Brain microvascular endothelial cell (primary cell): ENCODE data around the gene TWIST2.
A peak's percentile ranks its signal among the peaks of the same experiment; 100 is the strongest.

Experiments used
- DNase-seq: peaks from one replicate; pipeline ENCODE4 v3.0.0-alpha.2; 2020
- H3K27ac ChIP-seq: fragments of 250-450 bp; sonication (Bioruptor Pico); 2 replicates; pipeline ENCODE4 v1.5.1; 2020; ENCODE audit warnings: mild to moderate bottlenecking, moderate library complexity
- H3K27me3 ChIP-seq: fragments of 250-450 bp; sonication (Bioruptor Pico); replicated peaks from 2 replicates; pipeline ENCODE4 v1.5.1; 2020; ENCODE audit warnings: mild to moderate bottlenecking
- H3K36me3 ChIP-seq: fragments of 250-450 bp; sonication (Bioruptor Pico); replicated peaks from 2 replicates; pipeline ENCODE4 v1.5.1; 2020; ENCODE audit warnings: mild to moderate bottlenecking
- H3K4me3 ChIP-seq: 2 replicates; pipeline ENCODE4 v1.5.1; 2011; ENCODE audit warnings: low read depth, mild to moderate bottlenecking, control low read depth, low read length, moderate library complexity
- CTCF ChIP-seq: IDR thresholded peaks from 2 replicates; pipeline ENCODE4 v1.5.1; 2011; ENCODE audit warnings: low read depth, mild to moderate bottlenecking, moderate library complexity, low read length, control low read depth, inconsistent platforms; ENCODE audit errors: missing control alignments
- in situ Hi-C: cut with HindIII; loops from 2 replicates; pipeline ENCODE4 v1.10.0; 2017; ENCODE audit warnings: low sequenced_read_pairs, low pct_ligation_motif_present

The TWIST2 gene

GRCh38 chr2:238929242-238930081 lies 81.6 kb downstream of the TWIST2 start:
- Histone ChIP-seq H3K36me3 (no peaks in the 10 kb centered on the region), H3K27ac (no peak overlapping the region), H3K27me3 (no peaks in the 10 kb centered on the region), H3K4me3 (no peak overlapping the region)
- in situ Hi-C loops = no loop called here
- no peak for TF ChIP-seq CTCF
- peak; percentile 37 for DNase-seq

GRCh38 chr2:238930216-238930615 lies 82.3 kb downstream of the TWIST2 start:
- TF ChIP-seq CTCF = no peak
- no peak overlapping the region for H3K27ac ChIP-seq
- no peaks in the 10 kb centered on the region for H3K27me3 ChIP-seq
- no peak overlapping the region for H3K4me3 ChIP-seq
- DNase-seq = no peak
- H3K36me3 ChIP-seq = no peaks in the 10 kb centered on the region
- in situ Hi-C loops = no loop called here

- Histone ChIP-seq H3K27me3 (no peaks in the 10 kb centered on the region), H3K27ac (no peak overlapping the region), H3K36me3 (no peaks in the 10 kb centered on the region), H3K4me3 (no peak overlapping the region)
- no peak for DNase-seq
- in situ Hi-C loops = no loop called here
- no peak for TF ChIP-seq CTCF
These were observed 88.5 kb downstream of the TWIST2 start for GRCh38 chr2:238936162-238937052.

GRCh38 chr2:238938003-238938400 lies 90.1 kb downstream of the TWIST2 start:
- H3K36me3 ChIP-seq = no peaks in the 10 kb centered on the region
- DNase-seq = no peak
- no peaks in the 10 kb centered on the region for H3K27me3 ChIP-seq
- TF ChIP-seq CTCF = no peak
- in situ Hi-C loops = no loop called here
- no peak overlapping the region for H3K4me3 ChIP-seq
- no peak overlapping the region for H3K27ac ChIP-seq

- H3K4me3 ChIP-seq = no peak overlapping the region
- in situ Hi-C loops = no loop called here
- no peaks in the 10 kb centered on the region for H3K36me3 ChIP-seq
- H3K27ac ChIP-seq = no peak overlapping the region
- no peaks in the 10 kb centered on the region for H3K27me3 ChIP-seq
- DNase-seq = no peak
- no peak for TF ChIP-seq CTCF
These were observed 90.6 kb downstream of the TWIST2 start for GRCh38 chr2:238938401-238939055.
